Kidney (tissue), 14 donors: Measurements from ENCODE around the gene CEP250. TPM values are rescaled to one million over a fixed set of nuclear protein-coding genes. Genes with fewer than 3 reads are reported as not detected.

Experiments used
- DNase-seq, 5 donors: peaks; one replicate each; pipeline ENCODE4 v3.0.0-alpha.2; 2013 to 2020
- FAIRE-seq: peaks from 2 replicates; lab custom pipeline; 2012; peaks lifted over from hg19 to GRCh38; lab: Jason Lieb, UNC
- H3K27ac ChIP-seq, 2 donors: one replicate each; pipeline ENCODE4 v1.7.0; 2013; ENCODE audit warnings: low read depth in 2 of 2, low read length in 2 of 2, inconsistent platforms in 1 of 2
- H3K27me3 ChIP-seq: one replicate; pipeline ENCODE4 v1.7.1; 2013; ENCODE audit warnings: low read length, inconsistent platforms; ENCODE audit not compliant: control insufficient read depth, insufficient read depth
- H3K36me3 ChIP-seq, 3 donors: one replicate each; pipeline versions ENCODE4 v1.7.0 to v1.7.1; 2013; ENCODE audit warnings: low read length in 3 of 3, control low read depth in 1 of 3, inconsistent platforms in 1 of 3; ENCODE audit not compliant: insufficient read depth in 3 of 3, control insufficient read depth in 2 of 3
- H3K4me1 ChIP-seq, 3 donors: one replicate each; pipeline versions ENCODE4 v1.7.0 to v1.7.1; 2013; ENCODE audit warnings: low read length in 3 of 3, inconsistent platforms in 1 of 3, low read depth in 1 of 3; ENCODE audit not compliant: control insufficient read depth in 2 of 3, insufficient read depth in 2 of 3
- H3K4me3 ChIP-seq, 3 donors: one replicate each; pipeline versions ENCODE4 v1.7.0 to v1.8.1; 2013; ENCODE audit warnings: low read length in 3 of 3, control low read depth in 1 of 3, inconsistent platforms in 1 of 3
- H3K9ac ChIP-seq, 3 donors: one replicate each; pipeline versions ENCODE4 v1.7.0 to v1.7.1; 2013; ENCODE audit warnings: low read length in 3 of 3, control low read depth in 1 of 3, inconsistent platforms in 1 of 3
- H3K9me3 ChIP-seq, 3 donors: one replicate each; pipeline versions ENCODE4 v1.7.0 to v1.7.1; 2013; ENCODE audit warnings: low read length in 3 of 3, control low read depth in 1 of 3, inconsistent platforms in 1 of 3; ENCODE audit not compliant: control insufficient read depth in 2 of 3, insufficient read depth in 1 of 3
- intact Hi-C: fragments of 100-400 bp; cut with DNase I; formaldehyde crosslinking; loops from one replicate; pipeline ENCODE4 v1.11.1; 2022
- polyA plus RNA-seq: library from polyadenylated mRNA; stranded (reverse); fragments of 350-450 nt; fragmentation: Illumina TruSeq; extraction: RNeasy Lipid Tissue Mini Kit (QIAGEN cat#74804); gene quantifications from one replicate; pipeline ENCODE4 v1.2.3, GENCODE V29; 2014; ENCODE audit warnings: low read depth, low replicate concordance; ENCODE audit not compliant: insufficient read depth
- total RNA-seq: library from RNA; stranded (reverse); fragmentation: NEBNext Ultra II Directional; extraction: Animal tissue kit (Norgen Biotek cat#: 25700); gene quantifications from one replicate; pipeline ENCODE4 v1.2.1, GENCODE V29; 2021
- TF ChIP-seq, protein P1 (sequence below): IDR thresholded peaks from 3 replicates; pipeline ENCODE4 v1.5.1; 2012; ENCODE audit warnings: mild to moderate bottlenecking, moderate library complexity, borderline replicate concordance; ENCODE audit not compliant: insufficient read depth; ENCODE audit errors: extremely low read depth
- donor health status: control.
- donor health status: control.
- donor health status: control.
- donor health status: control.
- donor health status: control.
- donor health status: DM: yes; HTN: yes; CAD: no.
- donor health status: Normal renal cell carcinoma (clear cell type).

Gene CEP250
- total and polyA plus RNA-seq, 2 donors from 2014 or later, result 4.9 to 25.2 TPM

- H3K36me3 ChIP-seq, result peaks cover 0 to 14% (median 13%) of the 10 kb centered on the region in 3 donors
- intact Hi-C loops, result no loop called here
- H3K9me3 ChIP-seq, result no peaks in the 10 kb centered on the region
- TF ChIP-seq, protein P1, sequence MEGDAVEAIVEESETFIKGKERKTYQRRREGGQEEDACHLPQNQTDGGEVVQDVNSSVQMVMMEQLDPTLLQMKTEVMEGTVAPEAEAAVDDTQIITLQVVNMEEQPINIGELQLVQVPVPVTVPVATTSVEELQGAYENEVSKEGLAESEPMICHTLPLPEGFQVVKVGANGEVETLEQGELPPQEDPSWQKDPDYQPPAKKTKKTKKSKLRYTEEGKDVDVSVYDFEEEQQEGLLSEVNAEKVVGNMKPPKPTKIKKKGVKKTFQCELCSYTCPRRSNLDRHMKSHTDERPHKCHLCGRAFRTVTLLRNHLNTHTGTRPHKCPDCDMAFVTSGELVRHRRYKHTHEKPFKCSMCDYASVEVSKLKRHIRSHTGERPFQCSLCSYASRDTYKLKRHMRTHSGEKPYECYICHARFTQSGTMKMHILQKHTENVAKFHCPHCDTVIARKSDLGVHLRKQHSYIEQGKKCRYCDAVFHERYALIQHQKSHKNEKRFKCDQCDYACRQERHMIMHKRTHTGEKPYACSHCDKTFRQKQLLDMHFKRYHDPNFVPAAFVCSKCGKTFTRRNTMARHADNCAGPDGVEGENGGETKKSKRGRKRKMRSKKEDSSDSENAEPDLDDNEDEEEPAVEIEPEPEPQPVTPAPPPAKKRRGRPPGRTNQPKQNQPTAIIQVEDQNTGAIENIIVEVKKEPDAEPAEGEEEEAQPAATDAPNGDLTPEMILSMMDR, result no peak
- H3K9ac ChIP-seq, result no peak overlapping the region
- H3K4me1 ChIP-seq, result no peaks in the 10 kb centered on the region
- H3K4me3 ChIP-seq, result no peak overlapping the region
- no peaks in the 10 kb centered on the region for H3K27me3 ChIP-seq
- DNase-seq, result no peak
- H3K27ac ChIP-seq, result no peak overlapping the region
- FAIRE-seq, result no peak
These were observed 51.7 kb downstream of the CEP250 start for GRCh38 chr20:35506872-35507638.

- intact Hi-C loops, result no loop called here
- peaks cover 0 to 8% (median 5%) of the 10 kb centered on the region in 3 donors for H3K36me3 ChIP-seq
- no peak for DNase-seq
These were observed 53.3 kb downstream of the CEP250 start for GRCh38 chr20:35508493-35509218.

DNA sequence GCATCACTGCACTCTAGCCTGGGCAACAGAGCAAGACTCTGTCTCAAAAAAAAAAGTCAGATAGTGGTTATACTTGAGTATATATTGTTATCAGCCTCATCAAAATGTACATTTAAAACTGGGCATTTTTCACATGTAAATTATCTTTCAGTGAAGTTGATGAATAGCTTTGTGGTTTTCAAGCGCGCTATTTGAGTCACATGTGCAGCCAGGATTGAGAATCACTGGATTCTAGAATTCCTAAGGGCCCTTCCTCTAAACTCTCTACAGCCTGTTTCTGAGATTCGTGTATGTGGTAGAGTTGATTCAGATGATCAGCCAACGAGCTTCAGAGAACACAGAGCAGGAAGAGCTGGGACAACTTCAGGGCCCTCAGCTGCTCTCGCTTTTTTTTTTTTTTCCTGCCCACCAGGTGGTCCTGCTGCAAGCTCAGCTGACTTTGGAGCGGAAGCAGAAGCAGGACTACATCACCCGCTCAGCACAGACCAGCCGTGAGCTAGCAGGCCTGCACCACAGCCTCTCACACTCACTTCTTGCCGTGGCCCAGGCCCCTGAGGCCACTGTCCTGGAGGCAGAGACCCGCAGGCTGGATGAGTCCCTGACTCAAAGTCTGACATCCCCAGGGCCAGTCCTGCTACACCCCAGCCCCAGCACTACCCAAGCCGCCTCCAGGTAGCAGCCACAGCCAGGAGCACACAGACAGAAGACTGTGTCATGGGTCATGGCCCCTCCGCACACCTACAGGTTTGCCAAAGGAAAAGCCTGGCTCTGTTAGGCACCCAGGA, 55.7 kb downstream of the CEP250 start:
- Histone ChIP-seq H3K36me3 (peaks cover 0 to 5% (median 3%) of the 10 kb centered on the region in 3 donors), H3K4me3 (no peak overlapping the region)
- DNase-seq, result no peak

More at GRCh38 chr20:35508493-35509218, 53.3 kb downstream of the CEP250 start:
- TF ChIP-seq, protein P1, result no peak
- no peaks in the 10 kb centered on the region for H3K9me3 ChIP-seq
- no peaks in the 10 kb centered on the region for H3K27me3 ChIP-seq
- no peaks in the 10 kb centered on the region for H3K4me1 ChIP-seq
- no peak overlapping the region for H3K27ac ChIP-seq
- H3K4me3 ChIP-seq, result no peak overlapping the region
- FAIRE-seq, result no peak
- H3K9ac ChIP-seq, result no peak overlapping the region

More for the DNA sequence above, 55.7 kb downstream of the CEP250 start:
- Histone ChIP-seq H3K9me3 (no peaks in the 10 kb centered on the region), H3K9ac (no peak overlapping the region), H3K27me3 (no peaks in the 10 kb centered on the region), H3K27ac (no peak overlapping the region), H3K4me1 (no peaks in the 10 kb centered on the region)
- no peak for FAIRE-seq
- TF ChIP-seq, protein P1, result no peak
- intact Hi-C loops, result no loop called here
